ENCODE data around the gene MAPK7.

Gene MAPK7

DNA sequence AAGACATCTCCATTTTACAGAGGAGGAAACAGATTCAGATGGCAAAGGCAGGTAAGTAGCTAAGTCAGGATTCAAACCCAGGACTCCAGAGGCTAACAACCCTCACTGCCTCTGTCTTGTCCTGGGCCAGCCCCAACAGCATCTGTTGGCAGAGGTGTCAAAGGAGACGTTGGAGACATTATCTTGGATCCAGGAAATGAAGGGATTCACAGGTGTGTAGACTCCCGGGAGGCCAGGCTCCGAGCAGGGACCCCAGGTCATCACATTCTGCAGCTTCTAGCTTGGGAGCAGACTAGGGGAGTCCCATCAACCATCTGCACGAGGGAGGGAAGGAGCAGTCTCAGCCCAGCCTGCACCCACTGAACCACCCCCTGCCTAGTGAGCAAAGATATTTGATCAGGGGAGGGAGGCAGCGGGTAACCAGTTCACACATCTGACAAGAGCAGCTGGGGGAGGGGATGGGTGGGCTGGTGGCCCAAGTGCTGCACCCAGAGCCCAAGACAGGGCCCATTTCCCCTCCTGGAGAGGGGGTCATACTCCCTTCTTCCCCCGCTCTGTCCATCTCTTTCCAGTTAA lies 14.8 kb upstream of the MAPK7 start:
- no peak for DNase-seq (ENCODE audit: low read depth in 3 of 3)

DNA sequence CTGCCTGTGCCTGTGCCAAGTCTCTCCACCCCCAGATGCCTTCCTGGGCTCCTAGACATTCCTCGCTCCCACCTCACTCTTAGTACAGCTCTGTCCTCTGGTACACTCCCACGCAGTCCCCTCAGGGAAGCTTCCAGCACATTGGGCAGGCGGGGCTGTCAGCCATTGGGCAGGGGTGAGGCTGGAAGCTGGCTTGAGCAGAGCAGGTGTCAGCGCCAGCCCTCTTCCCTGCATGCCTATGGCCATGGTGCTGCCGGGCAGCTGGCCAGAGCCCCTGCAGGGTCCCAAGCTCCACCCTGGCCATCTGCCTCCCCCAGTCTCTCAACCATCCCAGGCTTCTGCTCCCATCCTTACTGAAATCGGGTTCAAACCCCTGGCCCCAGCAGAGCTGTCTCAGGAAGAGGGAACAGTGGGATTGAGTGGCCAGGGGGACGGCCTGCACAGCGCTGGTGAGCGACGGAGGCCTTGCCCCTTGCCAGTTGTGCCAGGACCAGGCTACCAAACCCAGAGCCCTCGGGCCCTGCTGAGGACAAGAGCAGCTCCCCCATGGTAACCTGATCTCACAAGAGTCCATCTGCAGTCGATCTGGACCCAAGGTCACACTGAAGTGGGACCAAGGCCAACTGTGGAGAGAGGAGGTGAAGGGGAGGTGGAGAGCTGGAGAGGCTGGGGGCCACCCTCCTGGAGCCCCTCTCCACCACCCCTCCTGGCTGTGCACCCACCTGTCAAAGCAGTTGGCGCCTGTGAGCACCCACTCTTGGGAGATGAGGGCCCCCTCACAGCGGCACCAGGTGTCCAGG lies 13.4 kb upstream of the MAPK7 start:
- DNase-seq (ENCODE audit: low read depth in 3 of 3): no peak

DNA sequence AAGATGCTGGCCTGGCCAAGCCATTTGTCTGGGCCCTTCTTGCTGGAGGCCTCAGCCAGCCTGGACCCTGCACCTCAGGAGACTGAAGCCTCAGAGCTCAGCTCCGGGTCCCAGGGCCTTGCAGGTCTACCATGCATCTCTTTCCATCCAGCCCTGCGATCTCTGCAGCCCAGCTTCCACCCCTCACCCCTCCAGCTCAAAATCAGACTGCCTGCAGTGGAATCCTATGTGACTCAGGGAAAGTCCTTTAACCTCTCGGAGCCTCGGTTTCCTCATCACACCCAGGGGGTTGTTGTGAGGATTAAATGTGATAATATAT lies 12.8 kb upstream of the MAPK7 start:
- no peak for DNase-seq (ENCODE audit: low read depth in 3 of 3)

DNA sequence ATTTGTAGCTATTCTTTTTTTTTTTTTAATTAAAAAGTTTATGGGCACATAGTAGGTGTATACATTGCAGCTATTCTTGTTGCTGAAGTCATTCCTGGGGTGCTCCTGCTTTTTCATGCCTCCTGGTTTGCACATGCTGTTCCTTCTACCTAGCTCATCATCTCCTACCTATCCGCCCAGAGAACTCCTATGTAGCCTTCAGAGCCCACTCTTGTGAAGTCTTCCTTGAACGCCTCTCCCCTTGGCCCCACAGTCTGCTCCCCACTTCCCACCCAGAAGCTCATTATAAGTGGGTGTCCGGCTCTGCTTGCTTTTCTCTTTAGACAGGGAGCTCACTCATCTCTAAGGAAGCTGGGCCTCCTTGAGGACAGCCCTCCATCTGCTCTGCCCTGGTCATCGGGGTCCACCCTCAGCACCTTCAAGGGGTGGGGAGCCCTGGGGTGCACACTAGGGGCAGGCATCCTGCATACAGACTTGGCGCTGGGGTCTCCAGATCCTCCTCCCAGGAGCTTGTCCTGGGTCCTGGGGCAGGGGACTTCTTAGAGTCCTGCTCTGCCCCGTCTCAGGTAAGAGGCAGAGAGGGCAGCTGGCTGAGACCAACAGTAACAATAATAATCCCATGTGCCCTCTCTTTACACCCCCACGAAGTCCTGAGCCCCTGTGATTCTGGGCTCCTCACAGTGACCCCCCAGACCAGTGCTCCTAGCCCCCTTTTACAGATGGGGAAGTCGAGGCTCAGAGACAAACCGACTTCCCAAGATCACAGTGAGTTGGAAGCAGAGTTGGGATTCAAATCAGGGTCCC lies 12.3 kb upstream of the MAPK7 start:
- DNase-seq (ENCODE audit: low read depth in 3 of 3): no peak

DNA sequence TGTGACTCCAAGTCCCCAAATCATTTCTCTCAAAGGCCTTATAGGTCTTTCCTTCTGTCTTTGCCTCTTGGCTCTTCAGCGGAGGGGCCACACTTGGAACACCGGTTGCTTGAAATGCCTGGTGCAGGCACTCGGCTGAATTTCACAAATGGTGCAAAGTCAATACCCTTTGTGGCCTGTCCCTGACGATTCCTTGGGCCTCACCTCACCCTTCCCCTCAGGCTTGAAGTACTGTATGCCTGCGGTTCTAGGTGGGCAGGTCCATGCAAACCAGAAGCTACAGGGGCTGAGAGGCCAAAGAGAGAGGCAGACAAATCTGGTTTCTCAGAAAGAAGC lies 11.7 kb upstream of the MAPK7 start:
- DNase-seq (ENCODE audit: low read depth in 3 of 3): no peak

DNA sequence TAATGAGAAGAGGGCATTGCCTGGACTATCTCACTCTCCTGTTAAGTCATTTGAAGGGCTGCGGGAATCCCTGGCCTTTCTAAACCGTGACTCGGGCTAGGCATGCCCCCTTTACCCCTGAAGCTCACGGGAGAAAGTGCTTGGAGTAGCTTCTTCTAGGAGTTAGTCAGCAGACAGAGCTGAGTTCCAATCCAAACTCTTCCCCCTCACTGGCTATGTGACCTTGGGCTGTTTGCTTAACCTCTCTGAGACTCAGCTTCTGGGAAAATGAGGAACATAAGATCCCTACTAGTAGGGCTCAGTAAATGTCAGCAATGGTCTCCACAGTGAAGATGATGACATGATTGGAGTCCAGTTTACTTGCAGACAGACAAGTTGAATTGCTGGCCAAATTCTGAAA lies 10.1 kb upstream of the MAPK7 start:
- DNase-seq (ENCODE audit: low read depth in 3 of 3): no peak

DNA sequence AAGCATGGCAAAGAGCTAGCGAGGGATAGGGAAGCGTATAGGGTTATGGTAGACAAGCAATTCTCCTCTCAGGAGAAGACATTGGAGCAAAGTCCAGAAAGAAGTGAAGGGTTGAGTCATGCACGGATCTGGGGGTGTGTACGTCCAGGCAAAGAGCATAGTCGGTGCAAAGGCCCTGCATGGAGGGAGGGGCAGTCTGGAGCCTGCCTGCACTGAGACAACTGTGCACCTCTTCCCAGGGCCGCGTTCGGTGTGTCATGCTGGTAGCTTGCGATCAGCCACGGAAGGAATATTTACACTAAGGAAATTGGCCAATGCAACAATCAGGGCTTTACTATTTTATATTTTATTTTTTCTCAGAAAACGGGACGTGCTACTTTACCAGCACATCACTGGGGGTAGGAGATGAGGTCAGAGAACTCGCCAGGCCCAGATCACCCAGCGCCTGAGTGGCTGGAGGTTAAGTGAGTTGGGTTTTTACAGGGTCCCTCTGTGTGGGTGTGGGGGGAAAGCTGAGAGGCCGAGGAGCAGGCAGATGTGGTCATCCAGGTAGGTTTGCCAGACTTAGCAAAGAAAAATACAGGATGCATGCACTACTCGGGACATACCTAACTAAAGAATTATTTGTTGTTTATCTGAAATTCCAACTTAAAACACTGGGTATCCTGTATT lies 9.1 kb upstream of the MAPK7 start:
- DNase-seq (ENCODE audit: low read depth in 3 of 3): no peak

DNA sequence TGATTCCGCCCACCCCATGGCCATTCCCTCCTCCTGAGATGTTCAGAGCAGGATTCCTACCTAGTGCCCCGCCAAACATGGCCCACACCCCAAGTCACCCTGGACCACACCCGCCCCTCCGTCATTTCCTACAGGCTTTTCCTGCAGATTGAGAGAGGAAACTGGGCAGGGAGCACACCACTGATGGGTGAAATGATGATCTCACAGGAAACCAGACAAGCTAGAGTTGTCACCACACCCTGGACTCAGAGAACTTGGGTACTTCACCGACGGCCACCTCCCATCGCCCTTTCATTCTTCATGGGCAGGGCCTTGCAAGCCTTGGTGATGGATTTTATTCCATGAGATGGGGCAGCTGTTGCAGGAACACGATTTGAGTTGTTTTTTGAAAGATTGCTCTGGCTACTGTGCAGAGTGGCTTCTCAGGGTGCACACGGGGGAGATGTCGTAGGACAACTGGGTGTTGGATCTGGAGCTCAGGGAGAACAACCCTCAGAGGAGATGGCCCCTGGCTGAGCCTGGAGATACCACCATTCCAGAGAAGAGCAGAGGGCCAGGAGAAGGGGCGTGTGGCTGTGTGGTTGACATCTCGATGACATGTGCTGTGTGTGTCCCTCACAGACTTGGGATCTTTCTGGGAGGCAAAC lies 8.3 kb upstream of the MAPK7 start:
- DNase-seq (ENCODE audit: low read depth in 3 of 3): no peak

DNA sequence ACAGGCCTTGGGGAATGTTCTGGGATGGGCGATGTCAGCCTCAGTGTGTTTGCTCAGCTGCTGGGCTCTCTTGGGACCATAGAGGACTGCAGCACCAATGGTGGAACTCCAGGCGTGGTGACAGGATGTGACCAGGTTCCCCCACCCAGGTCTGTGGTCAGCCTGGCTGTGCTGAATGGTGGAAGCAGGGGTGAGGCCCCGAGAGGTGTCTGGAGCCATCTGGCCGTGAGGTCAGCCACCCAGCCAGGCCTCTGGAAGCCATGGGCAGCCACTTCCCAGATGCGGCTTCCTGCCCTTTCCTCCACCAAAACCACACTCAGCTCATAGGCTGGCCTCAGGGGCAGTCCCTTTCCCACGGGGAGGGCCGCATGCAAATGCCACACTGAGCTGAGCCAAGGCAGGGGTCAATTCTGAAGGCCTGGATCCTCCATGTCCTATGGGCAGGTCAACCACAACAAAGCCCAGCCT lies 7.8 kb upstream of the MAPK7 start:
- DNase-seq (ENCODE audit: low read depth in 3 of 3): no peak

DNA sequence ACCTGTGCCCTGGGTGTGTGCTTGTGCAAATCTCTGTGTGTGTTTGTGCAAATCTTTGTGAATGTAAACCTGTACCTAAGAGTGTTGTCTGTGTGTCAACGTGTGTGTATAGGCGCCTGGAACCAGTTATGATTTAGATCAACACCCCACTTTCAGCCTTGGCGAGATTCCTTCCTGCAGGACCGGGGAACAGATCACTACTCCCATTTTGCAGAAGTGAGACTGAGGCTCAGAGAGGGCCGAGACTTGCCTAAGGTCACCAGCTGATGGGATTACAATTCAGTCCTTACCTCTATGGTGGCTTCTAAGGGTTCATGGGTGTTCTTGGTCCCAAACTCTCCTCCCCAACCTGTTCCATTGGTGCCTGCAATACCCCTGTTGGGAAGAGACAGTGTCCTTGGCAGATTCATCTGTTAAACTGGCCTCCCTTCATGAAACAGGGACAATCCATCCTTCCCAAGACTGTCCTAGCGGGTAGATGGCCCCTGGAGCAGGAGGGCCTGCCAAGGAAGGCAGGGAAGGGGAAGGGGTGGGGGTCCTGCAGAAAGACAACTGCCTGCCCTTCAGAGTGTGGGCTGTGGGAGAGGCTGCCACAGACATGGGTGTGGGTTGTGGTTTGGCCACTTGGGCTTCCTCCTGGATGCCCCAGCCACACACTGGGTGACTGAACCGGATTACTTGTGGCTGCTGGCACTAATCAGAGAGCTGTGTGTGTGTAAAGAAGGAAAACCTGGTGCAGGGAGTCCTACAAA lies 6.9 kb upstream of the MAPK7 start:
- DNase-seq (ENCODE audit: low read depth in 3 of 3): no peak

DNA sequence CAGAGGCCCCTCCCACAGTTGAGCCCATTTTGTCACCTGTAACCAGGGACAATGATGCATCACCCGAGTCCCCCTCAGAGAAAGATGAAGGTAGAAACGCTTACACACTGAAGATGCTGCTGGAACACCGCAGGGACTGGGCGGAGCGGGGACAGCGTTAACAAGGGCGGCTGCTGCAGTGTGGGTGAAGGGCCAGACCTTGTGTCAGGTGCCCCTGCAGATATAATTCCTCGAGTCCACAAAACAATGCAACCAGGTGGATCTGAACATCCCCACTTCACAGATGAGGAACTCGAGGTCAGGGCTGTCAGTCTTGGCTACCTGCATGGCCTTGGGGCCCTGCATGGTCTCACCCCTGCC lies 6.3 kb upstream of the MAPK7 start:
- no peak for DNase-seq (ENCODE audit: low read depth in 3 of 3)

DNA sequence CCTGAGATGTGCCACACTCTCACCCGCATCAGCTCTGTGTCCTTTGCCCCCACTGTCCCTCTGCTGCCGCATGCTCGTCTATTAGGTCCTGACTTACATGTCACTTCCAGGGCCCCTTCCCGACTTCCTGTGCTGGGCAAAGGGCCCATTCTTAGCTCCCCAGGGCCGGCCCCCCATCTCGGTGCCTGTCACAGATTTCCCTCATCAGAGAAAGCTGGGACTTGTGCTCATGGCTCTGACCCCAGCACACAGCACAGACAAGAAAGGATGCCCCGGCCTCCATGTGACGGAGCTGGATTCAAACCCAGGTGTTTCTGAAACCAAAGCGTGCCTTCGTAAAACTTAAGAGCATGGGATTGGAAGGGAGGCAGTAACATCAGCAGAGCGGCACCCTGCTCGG lies 5.9 kb upstream of the MAPK7 start:
- no peak for DNase-seq (ENCODE audit: low read depth in 3 of 3)

DNA sequence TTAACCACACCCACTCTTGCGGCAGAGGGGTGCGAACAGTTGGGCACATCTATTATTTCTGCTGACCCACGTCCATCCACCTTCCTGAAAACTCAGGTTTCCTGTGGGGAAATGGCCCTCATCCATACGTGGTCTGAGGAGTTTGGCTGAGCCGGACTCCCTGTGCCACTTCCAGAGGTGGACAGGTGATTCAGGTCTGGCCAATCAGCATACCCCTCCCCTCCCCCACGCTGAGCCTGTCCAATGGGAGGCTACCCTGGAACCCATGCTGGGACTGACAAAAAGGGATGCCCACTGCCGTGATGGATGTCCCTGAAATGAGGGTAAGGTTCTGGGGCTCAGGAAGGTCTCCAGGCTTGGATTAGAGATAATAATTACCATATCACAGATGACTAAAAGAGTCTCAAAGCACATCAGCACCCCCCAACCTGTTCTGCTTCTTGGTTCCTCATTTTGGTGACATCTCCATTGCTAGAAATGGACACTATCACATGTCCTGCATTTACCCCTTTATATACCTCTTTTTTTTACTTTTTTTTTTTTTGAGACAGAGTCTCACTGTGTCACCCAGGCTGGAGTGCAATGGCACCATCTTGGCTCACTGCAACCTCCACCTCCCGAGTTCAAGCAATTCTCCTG lies 5.3 kb upstream of the MAPK7 start:
- DNase-seq (ENCODE audit: low read depth in 3 of 3): no peak

DNA sequence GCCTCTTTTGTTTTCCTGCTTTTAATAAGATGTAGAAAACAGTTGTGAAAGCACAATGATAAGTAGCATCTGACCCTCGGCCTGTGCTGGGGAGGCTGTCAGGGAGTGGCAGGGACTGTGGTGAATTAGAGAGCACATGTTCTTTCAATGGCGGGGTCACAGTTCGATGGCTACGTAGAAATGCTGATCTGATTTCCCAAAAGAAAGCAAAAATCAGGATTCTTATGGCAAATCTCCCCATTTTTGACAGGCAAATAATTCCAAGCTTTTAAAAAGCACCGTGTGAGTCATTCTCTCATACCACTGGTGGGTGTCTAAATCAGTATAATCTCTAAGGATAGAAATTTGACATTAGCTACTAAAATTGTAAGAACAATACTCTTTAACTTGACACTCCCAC lies 4.2 kb upstream of the MAPK7 start:
- DNase-seq (ENCODE audit: low read depth in 3 of 3): no peak

DNA sequence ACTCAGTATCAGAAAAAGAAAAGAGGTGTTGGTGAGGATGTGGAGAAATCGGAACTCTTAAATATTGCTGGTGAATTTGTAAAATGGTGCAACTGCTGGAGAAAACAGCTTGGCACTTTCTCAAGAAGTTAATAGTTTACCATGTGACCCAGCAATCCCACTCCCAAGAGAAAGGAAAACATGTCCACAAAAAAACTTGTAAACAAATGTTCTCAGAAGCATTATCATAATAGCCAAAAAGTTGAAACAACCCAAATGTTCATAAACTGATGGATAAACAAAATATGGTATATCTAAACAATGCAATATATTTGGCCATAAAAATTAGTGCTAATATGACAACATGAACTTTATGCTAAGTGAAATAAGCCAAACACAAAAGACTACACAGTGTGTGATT lies 2.6 kb upstream of the MAPK7 start:
- DNase-seq (ENCODE audit: low read depth in 3 of 3): no peak

DNA sequence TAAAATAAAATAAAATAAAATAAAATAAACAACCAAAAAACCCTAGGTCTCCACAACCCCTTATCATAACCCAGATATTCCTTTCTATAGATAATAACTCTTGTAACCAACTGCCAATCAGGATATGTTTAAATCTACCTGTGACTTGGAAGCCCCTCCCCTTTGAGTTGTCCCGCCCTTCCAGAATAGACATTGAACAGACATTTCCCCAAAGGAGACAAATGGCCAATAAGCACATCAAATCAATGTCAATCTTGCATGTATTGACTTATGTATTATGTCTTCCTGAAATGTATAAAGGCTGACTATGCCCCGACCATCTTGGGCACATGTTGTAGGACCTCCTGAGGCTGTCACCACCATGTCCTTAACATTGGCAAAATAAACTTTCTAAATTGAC lies 1.5 kb upstream of the MAPK7 start:
- no peak for DNase-seq (ENCODE audit: low read depth in 3 of 3)

DNA sequence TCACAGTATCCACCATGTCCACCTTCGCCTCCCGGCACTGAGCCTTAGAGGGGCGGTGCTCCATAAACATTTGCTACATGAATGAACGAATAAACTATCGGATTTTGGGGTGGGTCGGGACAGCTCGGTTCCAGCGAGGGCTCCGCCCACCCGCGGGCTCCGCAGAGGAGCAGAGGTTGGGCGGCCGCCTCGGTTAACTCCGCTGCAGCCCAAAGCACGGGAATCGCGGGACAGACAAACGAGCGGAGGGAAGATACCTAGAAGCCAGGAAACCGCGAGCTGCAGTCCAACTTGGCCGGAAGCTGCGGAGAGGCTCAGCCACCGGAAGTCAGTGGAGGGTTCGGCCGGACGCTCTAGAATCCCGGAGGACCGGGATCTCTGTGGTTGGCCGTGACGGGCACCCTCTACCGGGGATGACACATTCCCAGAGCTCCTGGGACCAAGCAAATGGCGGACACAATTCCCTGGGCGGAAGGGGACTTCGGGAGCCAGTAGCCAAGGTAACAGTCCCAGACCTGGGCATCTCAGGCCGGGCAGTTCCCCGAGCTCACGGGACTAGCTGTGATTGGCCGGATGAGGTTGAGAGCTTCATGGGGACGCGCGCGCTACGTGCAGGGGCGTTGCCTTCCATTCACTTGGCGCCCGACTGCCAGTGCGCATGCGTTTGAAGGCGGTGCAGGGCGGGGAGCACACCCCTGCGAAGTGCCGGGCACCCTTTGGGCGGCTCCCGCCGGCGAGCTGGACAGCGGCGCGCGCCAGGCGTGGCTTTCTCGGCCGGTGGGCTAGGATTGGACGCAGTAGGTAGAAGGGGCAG lies 489 bp upstream of the MAPK7 start:
- peak; percentile 91 to 95 (median 93) for DNase-seq (ENCODE audit: low read depth in 3 of 3)

DNA sequence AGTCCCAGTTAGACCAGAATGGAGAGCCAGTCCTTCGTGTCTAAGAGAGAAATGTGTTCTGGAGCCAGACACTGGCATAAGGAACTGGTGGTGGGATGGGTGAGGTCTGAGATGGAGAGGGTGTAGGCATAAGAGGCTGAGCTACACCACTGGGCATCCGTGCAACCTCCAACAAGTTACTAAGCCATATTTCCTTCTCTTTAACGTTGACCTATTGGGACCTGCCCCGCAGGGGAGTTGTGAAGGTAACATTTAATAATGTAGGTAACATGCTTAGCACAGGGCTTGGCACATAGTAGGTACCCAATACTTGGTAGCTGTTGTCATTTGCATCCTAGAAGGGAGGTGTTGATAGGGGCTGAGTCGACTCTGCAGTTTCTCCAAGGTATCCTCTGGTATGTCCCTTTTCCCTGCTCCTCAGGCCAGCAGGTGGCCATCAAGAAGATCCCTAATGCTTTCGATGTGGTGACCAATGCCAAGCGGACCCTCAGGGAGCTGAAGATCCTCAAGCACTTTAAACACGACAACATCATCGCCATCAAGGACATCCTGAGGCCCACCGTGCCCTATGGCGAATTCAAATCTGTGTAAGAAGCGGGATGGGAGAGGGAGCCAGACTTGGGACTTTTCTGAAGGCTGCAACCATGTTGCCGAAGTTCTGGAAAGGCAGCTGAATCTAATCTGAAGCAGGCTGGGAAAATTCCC lies 1.2 kb downstream of the MAPK7 start:
- no peak for DNase-seq (ENCODE audit: low read depth in 3 of 3)

DNA sequence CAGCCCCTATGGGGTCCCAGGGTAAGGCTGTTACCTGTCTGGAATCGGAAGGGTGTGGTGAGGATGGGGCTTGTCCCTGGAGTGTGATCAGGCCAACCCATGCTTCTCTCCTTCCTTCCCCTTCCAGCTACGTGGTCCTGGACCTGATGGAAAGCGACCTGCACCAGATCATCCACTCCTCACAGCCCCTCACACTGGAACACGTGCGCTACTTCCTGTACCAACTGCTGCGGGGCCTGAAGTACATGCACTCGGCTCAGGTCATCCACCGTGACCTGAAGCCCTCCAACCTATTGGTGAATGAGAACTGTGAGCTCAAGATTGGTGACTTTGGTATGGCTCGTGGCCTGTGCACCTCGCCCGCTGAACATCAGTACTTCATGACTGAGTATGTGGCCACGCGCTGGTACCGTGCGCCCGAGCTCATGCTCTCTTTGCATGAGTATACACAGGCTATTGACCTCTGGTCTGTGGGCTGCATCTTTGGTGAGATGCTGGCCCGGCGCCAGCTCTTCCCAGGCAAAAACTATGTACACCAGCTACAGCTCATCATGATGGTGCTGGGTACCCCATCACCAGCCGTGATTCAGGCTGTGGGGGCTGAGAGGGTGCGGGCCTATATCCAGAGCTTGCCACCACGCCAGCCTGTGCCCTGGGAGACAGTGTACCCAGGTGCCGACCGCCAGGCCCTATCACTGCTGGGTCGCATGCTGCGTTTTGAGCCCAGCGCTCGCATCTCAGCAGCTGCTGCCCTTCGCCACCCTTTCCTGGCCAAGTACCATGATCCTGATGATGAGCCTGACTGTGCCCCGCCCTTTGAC lies 2.4 kb downstream of the MAPK7 start:
- no peak for DNase-seq (ENCODE audit: low read depth in 3 of 3)

Data from stimulated activated CD4-positive, alpha-beta T cell treated with anti-CD3 and anti-CD28 coated beads, TNF-alpha, amount 100 ng/mL, for 48 hours (primary cell).